Naive thymus-derived CD8-positive, alpha-beta T cell (primary cell): ENCODE measurements around the gene OR1J2. TPM values are rescaled to one million over a fixed set of nuclear protein-coding genes. Genes with fewer than 3 reads are reported as not detected.
A peak's percentile ranks its signal among the peaks of the same experiment; 100 is the strongest.
"Not testable (repeated sequence)": the region's sequence is repeated elsewhere in the genome, so short reads cannot be mapped to it uniquely, and the experiment has no call there.

ENCODE experiments used
- ATAC-seq, 2 donors: fragments of 150-1000 bp; cut with Tn5 transposase in 1 of 2; sonication (Bioruptor Pico), chemical (Tn5 transposase) in 1 of 2; 1 replicate in 1 of 2; 2 replicates in 1 of 2; pipeline ENCODE4 v1.10.0; 2021; ENCODE audit warnings: mild to moderate bottlenecking in 2 of 2, moderate library complexity in 2 of 2
- POLR2A ChIA-PET: fragments of 350-600 bp; sonication (Branson Sonifier 250); formaldehyde crosslinking; loops from one replicate; lab custom pipeline; 2021; ENCODE audit warnings: antibody characterized with exemption; lab: Charles Lee
- DNase-seq, 10 donors: peaks; one replicate each; pipeline versions ENCODE4 v3.0.0 to v3.0.0-alpha.2; 2020 to 2022
- H3K27ac Mint-ChIP-seq, 10 donors: one replicate each; pipeline ENCODE4 v1.8.0; 2020 to 2022; ENCODE audit warnings: mild to moderate bottlenecking in 10 of 10, mixed read lengths in 10 of 10, moderate library complexity in 4 of 10, inconsistent platforms in 1 of 10
- H3K27me3 Mint-ChIP-seq, 5 donors: one replicate each; pipeline ENCODE4 v1.8.0; 2021 to 2022; ENCODE audit warnings: mixed read lengths in 5 of 5
- H3K36me3 Mint-ChIP-seq, 3 donors: one replicate each; pipeline ENCODE4 v1.8.0; 2020 to 2022; ENCODE audit warnings: mixed read lengths in 3 of 3, mild to moderate bottlenecking in 2 of 3, inconsistent platforms in 1 of 3
- H3K4me1 Mint-ChIP-seq, 4 donors: one replicate each; pipeline ENCODE4 v1.8.0; 2021 to 2022; ENCODE audit warnings: mixed read lengths in 4 of 4
- H3K4me3 Mint-ChIP-seq, 10 donors: one replicate each; pipeline ENCODE4 v1.8.0; 2020 to 2022; ENCODE audit warnings: mild to moderate bottlenecking in 10 of 10, mixed read lengths in 10 of 10, moderate library complexity in 6 of 10, inconsistent platforms in 1 of 10
- H3K9me3 Mint-ChIP-seq, 9 donors: one replicate each; pipeline ENCODE4 v1.8.0; 2020 to 2022; ENCODE audit warnings: mixed read lengths in 9 of 9, mild to moderate bottlenecking in 3 of 9, inconsistent platforms in 1 of 9, moderate library complexity in 1 of 9
- polyA plus RNA-seq, 3 donors: library from polyadenylated mRNA; unstranded; fragments of 300-500 nt; fragmentation: Illumina TruSeq; gene quantifications; one replicate each; pipeline ENCODE4 v1.2.3, GENCODE V29; 2021
- total RNA-seq, 8 experiments: library from RNA in 2 of 8; stranded (reverse) in 2 of 8; gene quantifications; one replicate each; pipeline ENCODE4 v1.2.3 and lab custom pipeline; 2021 to 2026

The OR1J2 gene
- total and polyA plus RNA-seq, 5 experiments from 2014 or later, result 0.85 TPM; not detected in 4

DNA sequence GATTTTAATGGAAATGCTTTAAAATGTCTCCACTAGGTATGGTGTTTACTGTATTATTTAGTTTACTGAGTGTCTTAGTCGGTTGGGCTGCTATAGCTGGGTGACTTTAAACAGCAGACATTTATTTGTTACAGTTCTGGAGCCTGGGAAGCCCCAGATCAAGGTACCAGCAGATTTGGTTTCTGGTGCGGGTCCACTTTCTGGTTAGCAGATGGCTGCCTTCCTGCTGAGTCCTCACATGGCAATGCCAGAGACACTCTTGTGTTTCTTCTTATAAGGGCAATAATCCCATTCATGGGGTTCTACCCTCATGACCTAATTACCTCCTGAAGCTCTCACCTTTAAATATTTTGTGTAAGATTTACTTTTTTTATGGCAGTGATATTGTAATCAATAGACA, 7.6 kb downstream of the OR1J2 start:
- DNase-seq (no peak), ATAC-seq (no peak)
- Mint-ChIP-seq H3K27ac (no peak overlapping the region), H3K9me3 (no peaks in the 10 kb centered on the region), H3K27me3 (peaks cover 6 to 19% (median 16%) of the 10 kb centered on the region in 5 donors), H3K4me3 (no peak overlapping the region), H3K4me1 (no peaks in the 10 kb centered on the region), H3K36me3 (no peaks in the 10 kb centered on the region)
- POLR2A ChIA-PET, result no interaction called here

DNA sequence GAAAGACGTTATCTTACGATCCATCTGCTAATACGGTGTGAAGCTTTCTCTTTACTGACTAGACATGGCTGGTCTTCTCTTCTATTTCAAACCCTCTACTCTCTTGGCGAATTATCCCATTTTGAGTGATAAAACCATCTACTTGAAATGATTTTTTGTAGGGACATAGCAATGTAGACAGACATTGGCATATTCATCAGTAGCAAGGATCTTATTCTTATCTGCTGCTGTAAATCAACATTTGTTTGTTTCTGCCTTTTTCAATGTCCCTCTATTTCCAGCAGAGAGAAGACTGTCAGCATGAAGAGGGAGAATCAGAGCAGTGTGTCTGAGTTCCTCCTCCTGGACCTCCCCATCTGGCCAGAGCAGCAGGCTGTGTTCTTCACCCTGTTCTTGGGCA, 8.2 kb downstream of the OR1J2 start, which contains the start of gene OR1J4:
Gene OR1J4 (plus strand): TSS at position 301 of the 400 bp plus-strand sequence. CDS start 0 bp downstream, at position 301.
- POLR2A ChIA-PET, result no interaction called here
- no peak within 1 kb of the TSS for H3K27ac Mint-ChIP-seq
- ATAC-seq, result no peak
- no peaks in the 10 kb centered on the region for H3K36me3 Mint-ChIP-seq
- H3K9me3 Mint-ChIP-seq, result no peaks in the 10 kb centered on the region
- peaks cover 6 to 22% (median 18%) of the 10 kb centered on the region in 5 donors for H3K27me3 Mint-ChIP-seq
- H3K4me1 Mint-ChIP-seq, result no peaks in the 10 kb centered on the region
- DNase-seq, result no peak
- no peak within 1 kb of the TSS for H3K4me3 Mint-ChIP-seq

DNA sequence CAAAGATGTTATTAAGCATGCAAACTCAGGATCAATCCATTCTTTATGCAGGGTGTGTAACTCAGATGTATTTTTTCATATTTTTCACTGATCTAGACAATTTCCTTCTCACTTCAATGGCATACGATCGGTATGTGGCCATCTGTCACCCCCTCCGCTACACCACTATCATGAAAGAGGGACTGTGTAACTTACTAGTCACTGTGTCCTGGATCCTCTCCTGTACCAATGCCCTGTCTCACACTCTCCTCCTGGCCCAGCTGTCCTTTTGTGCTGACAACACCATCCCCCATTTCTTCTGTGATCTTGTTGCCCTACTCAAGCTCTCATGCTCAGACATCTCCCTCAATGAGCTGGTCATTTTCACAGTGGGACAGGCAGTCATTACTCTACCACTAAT, 8.8 kb downstream of the OR1J2 start:
- POLR2A ChIA-PET, result no interaction called here
- H3K9me3 Mint-ChIP-seq, result no peaks in the 10 kb centered on the region
- H3K4me1 Mint-ChIP-seq, result no peaks in the 10 kb centered on the region
- peaks cover 6 to 24% (median 18%) of the 10 kb centered on the region in 5 donors for H3K27me3 Mint-ChIP-seq
- no peak for ATAC-seq
- H3K4me3 Mint-ChIP-seq, result no peak overlapping the region
- no peak overlapping the region for H3K27ac Mint-ChIP-seq
- no peaks in the 10 kb centered on the region for H3K36me3 Mint-ChIP-seq
- no peak for DNase-seq

DNA sequence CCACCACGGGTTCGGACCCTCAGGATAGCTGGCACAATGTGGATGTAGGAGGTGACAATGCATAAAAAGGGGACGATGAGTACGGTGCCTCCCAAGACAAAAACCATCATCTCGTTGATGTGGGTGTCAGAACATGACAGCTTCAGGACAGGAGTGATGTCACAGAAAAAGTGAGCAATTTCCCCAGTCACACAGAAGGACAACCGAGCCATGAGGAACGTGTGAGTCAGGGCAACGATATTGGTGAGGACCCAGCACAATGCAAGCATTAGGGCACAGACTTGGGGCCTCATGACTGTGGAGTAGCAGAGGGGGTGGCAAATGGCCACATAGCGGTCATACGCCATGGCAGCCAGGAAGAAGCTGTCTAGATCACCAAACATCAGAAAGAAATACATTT, 16.0 kb downstream of the OR1J2 start:
- POLR2A ChIA-PET, result no interaction called here

DNA sequence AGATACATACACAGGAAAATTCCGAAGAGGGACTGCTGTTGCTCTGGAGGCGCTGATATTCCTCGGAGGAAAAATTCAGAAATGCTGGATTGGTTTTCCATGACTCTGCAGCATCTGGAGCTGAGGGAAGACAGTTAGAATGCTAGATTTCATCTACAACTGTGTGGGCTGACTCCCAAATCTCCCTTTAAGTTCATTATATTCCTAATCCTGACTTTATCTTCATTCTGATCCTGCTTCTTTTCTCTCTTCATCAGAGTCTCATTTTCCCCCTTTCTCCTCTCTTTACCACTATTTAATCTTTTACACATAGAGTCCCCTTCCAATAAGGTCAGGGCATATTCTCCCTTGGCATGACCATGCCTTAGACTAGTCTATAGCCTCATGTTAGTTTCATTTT, 16.6 kb downstream of the OR1J2 start, which contains the start of gene OR1N1:
Gene OR1N1 (minus strand): TSS at position 101 of the 400 bp plus-strand sequence. CDS start 0 bp downstream, at position 101.
- H3K4me3 Mint-ChIP-seq, result no peak within 1 kb of the TSS
- no peaks in the 10 kb centered on the region for H3K36me3 Mint-ChIP-seq
- POLR2A ChIA-PET, result no interaction called here
- no peak for ATAC-seq
- H3K27ac Mint-ChIP-seq, result peak within 1 kb of the TSS in 2 of 10 donors; percentile 34 to 51
- peaks cover 0 to 2% (median 0%) of the 10 kb centered on the region in 4 donors for H3K4me1 Mint-ChIP-seq
- DNase-seq, result no peak
- H3K9me3 Mint-ChIP-seq, result no peaks in the 10 kb centered on the region
- peaks cover 3 to 26% (median 17%) of the 10 kb centered on the region in 5 donors for H3K27me3 Mint-ChIP-seq

More for the DNA sequence above, 16.0 kb downstream of the OR1J2 start:
- Mint-ChIP-seq H3K9me3 (no peaks in the 10 kb centered on the region), H3K4me1 (peaks cover 0 to 2% (median 0%) of the 10 kb centered on the region in 4 donors), H3K27ac (peak overlapping the region in 2 of 10 donors; percentile 34 to 51), H3K27me3 (peaks cover 5 to 32% (median 20%) of the 10 kb centered on the region in 5 donors), H3K4me3 (no peak overlapping the region), H3K36me3 (no peaks in the 10 kb centered on the region)
- ATAC-seq (no peak), DNase-seq (no peak)

DNA sequence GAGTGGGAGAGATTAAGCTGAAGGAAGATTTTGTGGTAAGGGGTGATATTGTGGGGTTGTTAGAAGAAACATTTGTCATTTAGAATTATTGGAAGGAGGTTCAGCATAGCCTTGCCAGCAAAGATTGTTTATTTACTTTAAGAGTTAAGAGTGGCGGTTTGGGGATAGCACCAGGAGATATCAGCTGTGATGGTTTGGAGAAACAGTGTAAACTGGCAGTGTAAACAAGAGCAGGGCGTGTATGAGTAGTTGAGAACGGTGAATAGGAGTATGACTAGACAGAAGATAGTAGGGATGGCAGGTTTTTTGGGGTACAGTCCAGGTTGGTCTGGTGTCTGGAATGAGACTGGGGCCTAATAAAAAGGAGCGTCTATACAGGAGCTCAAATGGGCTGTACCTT, 20.6 kb downstream of the OR1J2 start:
- ATAC-seq, H3K27ac Mint-ChIP-seq, H3K36me3 Mint-ChIP-seq, H3K9me3 Mint-ChIP-seq, DNase-seq, H3K4me1 Mint-ChIP-seq, POLR2A ChIA-PET, H3K4me3 Mint-ChIP-seq: not testable (repeated sequence)
- peaks cover 0 to 15% (median 10%) of the 10 kb centered on the region in 5 donors for H3K27me3 Mint-ChIP-seq

DNA sequence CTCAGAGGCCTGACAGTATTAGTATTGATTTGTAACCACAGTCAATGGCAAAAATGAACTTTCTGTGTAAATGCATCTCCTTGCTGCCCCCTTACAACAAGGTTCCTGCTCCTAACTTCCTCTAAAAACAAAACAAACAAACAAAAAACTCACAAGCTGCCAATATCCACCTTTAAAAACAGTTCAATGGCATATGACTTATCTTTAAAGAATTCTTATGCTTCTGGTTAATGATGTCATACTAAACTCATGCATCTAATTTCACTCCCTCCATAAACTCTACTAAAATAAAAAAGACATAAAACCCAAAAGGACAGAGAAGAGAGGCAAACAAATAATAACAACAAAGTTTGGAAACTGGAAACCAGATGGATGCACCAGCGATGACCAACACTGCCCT, 25.5 kb downstream of the OR1J2 start:
- Mint-ChIP-seq H3K9me3 (peaks cover 0 to 9% (median 0%) of the 10 kb centered on the region in 9 donors), H3K36me3 (no peaks in the 10 kb centered on the region), H3K27ac (no peak overlapping the region), H3K27me3 (peaks cover 0 to 8% (median 0%) of the 10 kb centered on the region in 5 donors), H3K4me3 (no peak overlapping the region), H3K4me1 (peaks cover 0 to 7% (median 3%) of the 10 kb centered on the region in 4 donors)
- POLR2A ChIA-PET, result no interaction called here
- DNase-seq (no peak), ATAC-seq (no peak)

DNA sequence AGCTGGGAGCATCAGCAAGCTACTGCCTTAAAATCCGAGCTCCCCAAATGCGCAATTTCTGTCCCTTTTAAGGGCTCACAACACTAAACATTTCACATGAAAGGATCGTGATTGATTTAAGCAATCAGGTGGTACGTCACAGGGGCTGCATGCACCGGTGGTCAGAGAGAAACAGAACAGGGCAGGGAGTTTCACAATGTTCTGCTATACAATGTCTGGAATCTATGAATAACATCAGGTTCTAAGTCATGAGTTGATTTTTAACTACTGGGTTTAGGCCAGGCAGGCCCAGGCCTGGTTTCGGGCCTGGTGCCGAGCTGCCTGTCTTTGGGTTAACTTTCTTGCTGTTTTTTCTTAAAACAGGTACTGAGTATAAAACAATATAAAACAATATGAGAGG, 26.5 kb downstream of the OR1J2 start:
- DNase-seq, H3K36me3 Mint-ChIP-seq, ATAC-seq, H3K9me3 Mint-ChIP-seq, H3K4me3 Mint-ChIP-seq, POLR2A ChIA-PET, H3K27me3 Mint-ChIP-seq, H3K4me1 Mint-ChIP-seq, H3K27ac Mint-ChIP-seq: not testable (repeated sequence)

DNA sequence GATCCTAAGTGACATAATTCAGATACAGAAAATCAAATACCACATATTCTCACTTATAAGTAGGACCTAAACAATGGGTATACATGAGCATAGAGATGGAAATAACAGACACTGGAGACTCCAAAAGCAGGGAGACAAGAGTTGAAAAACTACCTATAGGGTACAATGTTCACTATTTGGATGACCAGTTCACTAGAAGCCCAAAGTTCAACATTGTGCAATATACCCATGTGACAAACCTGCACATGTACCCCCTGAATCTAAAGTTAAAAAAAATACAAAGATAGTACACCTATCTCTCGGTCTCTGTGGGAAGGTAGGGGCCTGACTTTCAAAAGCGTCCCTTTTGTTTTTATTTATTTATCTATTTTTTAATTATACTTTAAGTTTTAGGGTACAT, 28.2 kb downstream of the OR1J2 start:
- peaks cover 0 to 2% (median 0%) of the 10 kb centered on the region in 4 donors for H3K4me1 Mint-ChIP-seq
- no peaks in the 10 kb centered on the region for H3K36me3 Mint-ChIP-seq
- H3K9me3 Mint-ChIP-seq, result peaks cover 0 to 9% (median 2%) of the 10 kb centered on the region in 9 donors
- POLR2A ChIA-PET, result no interaction called here
- H3K4me3 Mint-ChIP-seq, result no peak overlapping the region
- no peak for DNase-seq
- no peak overlapping the region for H3K27ac Mint-ChIP-seq
- peaks cover 0 to 9% (median 2%) of the 10 kb centered on the region in 5 donors for H3K27me3 Mint-ChIP-seq
- ATAC-seq, result no peak

DNA sequence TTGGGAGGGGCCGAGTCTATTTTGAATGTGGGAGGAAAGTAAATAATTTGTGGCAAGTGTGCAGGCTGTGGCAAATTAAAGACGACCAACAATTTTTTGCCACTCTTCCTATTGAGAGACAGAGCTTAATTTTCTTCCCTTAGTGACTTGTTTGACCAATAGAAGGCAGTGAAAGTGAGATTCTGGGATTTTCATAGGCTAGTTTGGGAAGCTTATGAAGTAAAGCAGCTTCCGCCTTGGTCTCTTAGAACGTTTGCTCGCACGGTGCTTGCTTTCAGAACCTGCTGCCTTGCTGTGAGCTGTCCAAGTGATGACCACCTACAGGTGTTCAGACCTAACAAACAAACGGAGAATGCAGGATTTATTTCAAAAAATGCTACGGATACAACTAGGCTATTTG, 35.6 kb downstream of the OR1J2 start:
- POLR2A ChIA-PET, result no interaction called here
- H3K4me3 Mint-ChIP-seq, result no peak overlapping the region
- peaks cover 8 to 31% (median 13%) of the 10 kb centered on the region in 5 donors for H3K27me3 Mint-ChIP-seq
- ATAC-seq (no peak), DNase-seq (no peak)
- H3K27ac Mint-ChIP-seq, result no peak overlapping the region
- H3K36me3 Mint-ChIP-seq, result no peaks in the 10 kb centered on the region
- H3K4me1 Mint-ChIP-seq, result no peaks in the 10 kb centered on the region
- H3K9me3 Mint-ChIP-seq, result peaks cover 0 to 11% (median 5%) of the 10 kb centered on the region in 9 donors

DNA sequence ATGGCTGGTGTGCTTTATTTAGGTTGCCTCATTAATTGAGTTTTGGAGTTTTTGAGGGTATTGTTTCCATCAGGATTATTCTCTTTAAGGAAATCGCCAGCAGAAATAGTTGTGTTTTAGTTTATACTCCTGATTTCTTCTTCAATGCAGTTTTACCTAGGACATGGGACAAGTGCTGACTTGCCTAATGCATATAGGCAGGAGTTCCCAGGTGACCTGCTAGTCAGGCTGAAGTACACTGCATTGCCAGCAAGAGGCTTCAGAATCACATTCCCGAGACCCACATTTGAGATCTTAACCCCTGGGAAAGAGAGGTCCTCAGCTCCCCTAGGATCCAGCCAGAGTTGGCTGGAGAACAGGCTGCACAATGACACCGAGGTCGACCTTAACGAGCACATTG, 40.8 kb downstream of the OR1J2 start:
- Mint-ChIP-seq H3K27ac (no peak overlapping the region), H3K4me1 (peaks cover 0 to 2% (median 0%) of the 10 kb centered on the region in 4 donors), H3K27me3 (peaks cover 13 to 28% (median 25%) of the 10 kb centered on the region in 5 donors), H3K36me3 (no peaks in the 10 kb centered on the region), H3K9me3 (peaks cover 0 to 11% (median 5%) of the 10 kb centered on the region in 9 donors), H3K4me3 (no peak overlapping the region)
- no peak for DNase-seq
- POLR2A ChIA-PET, result no interaction called here
- ATAC-seq, result no peak

DNA sequence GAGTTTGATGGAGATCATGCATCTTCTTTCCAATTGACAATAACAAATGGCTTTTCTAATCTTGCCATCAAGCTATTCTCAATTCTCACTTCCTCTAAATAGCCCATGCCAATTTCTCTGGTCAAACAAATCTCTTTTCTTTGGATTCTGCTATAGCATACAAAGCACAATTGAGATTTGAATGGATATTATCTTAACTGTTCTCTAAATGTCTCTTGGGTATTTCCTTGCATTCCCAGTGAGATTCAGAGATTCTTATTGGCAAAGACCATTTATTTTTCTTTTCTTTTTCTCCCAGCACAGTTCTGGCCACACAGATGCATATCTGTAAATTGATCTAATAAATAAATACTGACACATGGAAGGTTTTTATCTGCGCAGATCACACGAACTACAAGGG, 42.2 kb downstream of the OR1J2 start, which contains the start of gene OR1N2:
Gene OR1N2 (plus strand): TSS at position 301 of the 400 bp plus-strand sequence. CDS start 100 bp downstream, outside the sequence.
- H3K27me3 Mint-ChIP-seq, result peaks cover 9 to 28% (median 25%) of the 10 kb centered on the region in 5 donors
- POLR2A ChIA-PET, result no interaction called here
- peaks cover 0 to 2% (median 0%) of the 10 kb centered on the region in 4 donors for H3K4me1 Mint-ChIP-seq
- no peaks in the 10 kb centered on the region for H3K36me3 Mint-ChIP-seq
- H3K9me3 Mint-ChIP-seq, result peaks cover 0 to 11% (median 2%) of the 10 kb centered on the region in 9 donors
- no peak within 1 kb of the TSS for H3K4me3 Mint-ChIP-seq
- ATAC-seq (no peak), DNase-seq (no peak)
- H3K27ac Mint-ChIP-seq, result no peak within 1 kb of the TSS
